ENCODE results near the gene AGPAT3. TPM values are rescaled to one million over a fixed set of nuclear protein-coding genes. Genes with fewer than 3 reads are reported as not detected.

Gene AGPAT3
- total and polyA plus RNA-seq, 7 experiments from 2014 or later = 11.4 to 121 (median 62.5) TPM

DNA sequence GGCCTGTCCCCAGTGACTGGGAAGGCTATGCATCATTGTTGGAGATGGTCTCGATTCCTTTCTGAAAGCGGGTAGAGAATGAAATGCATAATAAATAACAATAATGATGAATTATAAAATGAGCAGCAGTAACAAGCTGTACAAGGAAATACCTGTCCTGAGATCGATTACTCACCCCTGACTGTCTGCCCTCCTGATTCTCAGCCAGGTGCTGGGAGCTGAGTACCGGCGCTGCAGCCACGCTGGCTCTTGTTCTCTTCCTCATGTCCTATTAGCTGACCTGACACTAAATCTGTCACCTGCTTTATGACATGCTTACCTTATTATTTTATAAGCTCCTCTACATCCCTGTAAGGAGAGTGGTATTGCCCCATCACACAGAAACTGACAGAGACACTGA, 3.4 kb downstream of the AGPAT3 start:
- ChIA-PET POLR2A (interaction anchor here (1.0 kb wide), 1 partner anchor 20 kb away, joined by 3 read pairs; no protein-coding TSS in a partner anchor), CTCF (no interaction called here)
- peaks cover 36 to 70% (median 60%) of the 10 kb centered on the region in 7 donors for H3K4me1 Mint-ChIP-seq
- peaks cover 0 to 29% (median 9%) of the 10 kb centered on the region in 5 donors for H3K36me3 Mint-ChIP-seq
- no peak for ATAC-seq
- no peaks in the 10 kb centered on the region for H3K27me3 ChIP-seq (ENCODE audit: control insufficient read depth in 2 of 2, insufficient read depth in 2 of 2, low read length in 2 of 2)
- no peaks in the 10 kb centered on the region for H3K9me3 Mint-ChIP-seq
- H3K27ac Mint-ChIP-seq = peak overlapping the region in 6 of 9 donors; percentile 67 to 91 (median 86)
- no peaks in the 10 kb centered on the region for H3K9me3 ChIP-seq (ENCODE audit: control insufficient read depth in 2 of 3, low read length in 3 of 3)
- peaks cover 0 to 24% (median 0%) of the 10 kb centered on the region in 3 experiments for H3K36me3 ChIP-seq (ENCODE audit: control insufficient read depth in 2 of 3, insufficient read depth in 3 of 3, low read length in 3 of 3)
- H3K27ac ChIP-seq (ENCODE audit: low read depth, low read length) = no peak overlapping the region
- no peak overlapping the region for H3K4me3 ChIP-seq (ENCODE audit: low read length)
- intact Hi-C loops (cut with micrococcal nuclease) = loop anchor here (5.0 to 10.0 kb wide), 4 partner anchors 49 to 1056 kb away; partner anchors contain the start of genes ITGB2 (in 1 of the 2) and PKNOX1 (in 1 of the 2)
- peaks cover 0 to 1% (median 0%) of the 10 kb centered on the region in 5 donors for H3K27me3 Mint-ChIP-seq
- DNase-seq = no peak
- H3K4me3 Mint-ChIP-seq = peak overlapping the region in 4 of 10 donors; percentile 2 to 89 (median 83)
- peaks cover 18 to 22% of the 10 kb centered on the region in 2 donors for H3K4me1 ChIP-seq (ENCODE audit: control insufficient read depth in 2 of 2, insufficient read depth in 2 of 2, low read length in 2 of 2)

DNA sequence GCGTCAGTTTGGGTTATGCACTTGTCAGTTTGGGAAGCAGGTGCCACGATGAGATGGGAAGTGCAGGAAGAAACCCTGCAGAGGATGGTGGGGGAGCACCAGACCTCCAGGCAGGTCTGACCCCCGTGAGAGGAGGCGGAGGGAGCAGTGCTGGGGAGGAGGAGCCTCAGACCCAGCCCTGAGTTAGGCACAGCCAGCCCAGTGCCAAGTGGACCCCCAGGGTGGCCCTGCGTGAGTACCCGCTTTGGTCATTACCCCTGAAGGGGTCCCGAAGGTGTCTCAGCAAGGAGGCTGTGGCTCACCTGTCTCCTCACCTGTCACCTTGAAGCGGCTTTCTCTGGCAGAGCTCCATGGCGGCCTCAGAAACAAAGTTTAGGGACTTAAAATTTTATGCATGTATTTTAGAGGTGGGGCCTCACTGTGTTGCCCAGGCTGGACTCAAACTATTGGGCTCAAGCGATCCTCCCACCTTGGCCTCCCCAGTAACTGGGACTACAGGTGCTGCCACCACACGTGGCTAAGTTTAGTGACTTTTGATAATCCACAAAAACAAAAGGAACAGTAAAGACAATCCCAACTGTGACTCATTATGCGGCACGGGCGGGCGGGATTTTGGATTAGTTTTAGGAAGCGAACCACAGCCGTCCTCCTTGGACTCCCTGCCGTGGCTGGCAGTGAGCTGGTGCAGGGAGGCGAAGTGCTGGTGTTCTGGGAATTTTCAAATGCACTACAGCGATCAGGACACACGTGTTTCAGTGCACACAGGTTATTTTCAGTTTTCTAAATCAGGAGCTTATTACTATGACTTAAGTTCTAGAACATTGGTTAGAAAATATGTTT, 4.7 kb downstream of the AGPAT3 start:
- Histone ChIP-seq H3K27me3 (ENCODE audit: control insufficient read depth in 2 of 2, insufficient read depth in 2 of 2, low read length in 2 of 2) (no peaks in the 10 kb centered on the region), H3K4me3 (ENCODE audit: low read length) (no peak overlapping the region), H3K36me3 (ENCODE audit: control insufficient read depth in 2 of 3, insufficient read depth in 3 of 3, low read length in 3 of 3) (peaks cover 0 to 24% (median 0%) of the 10 kb centered on the region in 3 experiments), H3K4me1 (ENCODE audit: control insufficient read depth in 2 of 2, insufficient read depth in 2 of 2, low read length in 2 of 2) (peaks cover 18 to 30% of the 10 kb centered on the region in 2 donors), H3K27ac (ENCODE audit: low read depth, low read length) (no peak overlapping the region), H3K9me3 (ENCODE audit: control insufficient read depth in 2 of 3, low read length in 3 of 3) (no peaks in the 10 kb centered on the region)
- H3K9me3 Mint-ChIP-seq = peaks cover 0 to 2% (median 0%) of the 10 kb centered on the region in 11 donors
- intact Hi-C loops (cut with micrococcal nuclease) = loop anchor here (5.0 to 10.0 kb wide), 4 partner anchors 48 to 1055 kb away; partner anchors contain the start of genes ITGB2 (in 1 of the 2) and PKNOX1 (in 1 of the 2)
- peak overlapping the region in 4 of 9 donors; percentile 16 to 85 (median 50) for H3K27ac Mint-ChIP-seq
- peaks cover 39 to 83% (median 73%) of the 10 kb centered on the region in 7 donors for H3K4me1 Mint-ChIP-seq
- CTCF ChIA-PET = interaction anchor here (0.7 kb wide), 1 partner anchor 23 kb away, joined by 5 read pairs; no protein-coding TSS in a partner anchor
- H3K36me3 Mint-ChIP-seq = peaks cover 0 to 32% (median 13%) of the 10 kb centered on the region in 5 donors
- POLR2A ChIA-PET = no interaction called here
- H3K27me3 Mint-ChIP-seq = no peaks in the 10 kb centered on the region
- peak overlapping the region in 2 of 10 donors; percentile 0 to 11 for H3K4me3 Mint-ChIP-seq
- ATAC-seq = no peak
- no peak for DNase-seq

DNA sequence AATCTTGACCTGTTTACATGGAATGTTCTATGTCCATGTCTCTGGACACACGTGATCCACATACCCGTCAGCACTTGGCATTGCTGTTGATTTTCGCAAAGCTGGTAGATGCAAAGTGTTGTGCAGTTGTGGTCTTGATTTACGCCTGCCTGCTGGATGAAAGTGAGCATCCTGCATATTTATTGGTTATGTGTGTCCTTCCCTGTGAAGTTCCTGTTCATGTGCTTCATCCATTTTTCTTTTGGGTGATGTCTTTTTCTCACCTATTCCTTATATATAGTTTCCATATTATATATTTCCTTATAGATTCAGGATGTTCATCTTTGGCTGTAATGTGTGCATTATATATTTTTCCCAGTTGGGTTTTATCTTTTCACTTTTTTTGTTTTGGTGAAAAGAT, 6.5 kb downstream of the AGPAT3 start:
- Mint-ChIP-seq H3K4me3 (no peak overlapping the region), H3K27ac (peak overlapping the region in 4 of 9 donors; percentile 10 to 74 (median 20)), H3K9me3 (peaks cover 0 to 5% (median 0%) of the 10 kb centered on the region in 11 donors), H3K27me3 (no peaks in the 10 kb centered on the region), H3K36me3 (peaks cover 4 to 43% (median 19%) of the 10 kb centered on the region in 5 donors), H3K4me1 (peaks cover 46 to 87% (median 77%) of the 10 kb centered on the region in 7 donors)
- Histone ChIP-seq H3K9me3 (ENCODE audit: control insufficient read depth in 2 of 3, low read length in 3 of 3) (no peaks in the 10 kb centered on the region), H3K27ac (ENCODE audit: low read depth, low read length) (no peak overlapping the region), H3K36me3 (ENCODE audit: control insufficient read depth in 2 of 3, insufficient read depth in 3 of 3, low read length in 3 of 3) (peaks cover 0 to 21% (median 0%) of the 10 kb centered on the region in 3 experiments), H3K27me3 (ENCODE audit: control insufficient read depth in 2 of 2, insufficient read depth in 2 of 2, low read length in 2 of 2) (no peaks in the 10 kb centered on the region), H3K4me1 (ENCODE audit: control insufficient read depth in 2 of 2, insufficient read depth in 2 of 2, low read length in 2 of 2) (peaks cover 18 to 26% of the 10 kb centered on the region in 2 donors), H3K4me3 (ENCODE audit: low read length) (no peak overlapping the region)
- DNase-seq (no peak), ATAC-seq (no peak)
- POLR2A ChIA-PET = no interaction called here
- CTCF ChIA-PET = interaction anchor here (0.5 kb wide), 1 partner anchor 432 kb away, joined by 3 read pairs; no protein-coding TSS in a partner anchor
- intact Hi-C loops (cut with micrococcal nuclease) = no loop called here

- Mint-ChIP-seq H3K27me3 (no peaks in the 10 kb centered on the region), H3K27ac (peak overlapping the region in 2 of 9 donors; percentile 47 to 76), H3K36me3 (peaks cover 4 to 36% (median 19%) of the 10 kb centered on the region in 5 donors), H3K4me1 (peaks cover 39 to 77% (median 66%) of the 10 kb centered on the region in 7 donors), H3K4me3 (no peak overlapping the region), H3K9me3 (peaks cover 0 to 5% (median 0%) of the 10 kb centered on the region in 11 donors)
- intact Hi-C loops (cut with micrococcal nuclease) = no loop called here
- no peak overlapping the region for H3K4me3 ChIP-seq (ENCODE audit: low read length)
- peaks cover 8 to 14% of the 10 kb centered on the region in 2 donors for H3K4me1 ChIP-seq (ENCODE audit: control insufficient read depth in 2 of 2, insufficient read depth in 2 of 2, low read length in 2 of 2)
- peaks cover 0 to 21% (median 0%) of the 10 kb centered on the region in 3 experiments for H3K36me3 ChIP-seq (ENCODE audit: control insufficient read depth in 2 of 3, insufficient read depth in 3 of 3, low read length in 3 of 3)
- CTCF ChIA-PET = no interaction called here
- ATAC-seq (peak; percentile 44), DNase-seq (no peak)
- H3K27me3 ChIP-seq (ENCODE audit: control insufficient read depth in 2 of 2, insufficient read depth in 2 of 2, low read length in 2 of 2) = no peaks in the 10 kb centered on the region
- POLR2A ChIA-PET = no interaction called here
- H3K27ac ChIP-seq (ENCODE audit: low read depth, low read length) = no peak overlapping the region
- H3K9me3 ChIP-seq (ENCODE audit: control insufficient read depth in 2 of 3, low read length in 3 of 3) = no peaks in the 10 kb centered on the region
Measured at GRCh38 chr21:43872531-43873197, 7.6 kb downstream of the AGPAT3 start.

DNA sequence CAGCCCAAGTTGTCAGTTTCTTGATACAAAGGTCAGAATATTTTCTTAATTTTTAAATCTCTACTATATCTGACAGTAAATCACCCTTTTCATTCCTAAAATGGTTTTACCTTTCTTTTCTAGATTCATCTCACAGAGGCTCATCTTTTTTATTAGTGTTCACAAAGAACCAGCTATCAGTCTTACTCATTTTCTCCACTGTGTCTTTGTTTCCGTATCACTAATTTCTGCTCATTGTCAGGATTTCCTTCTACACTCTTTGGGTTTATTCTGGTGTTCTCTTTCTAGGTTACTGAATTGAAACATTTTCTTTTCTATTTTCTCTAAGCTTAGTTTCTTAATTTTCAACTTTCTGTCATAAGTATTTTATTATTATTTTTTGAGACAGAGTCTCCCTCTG, 8.7 kb downstream of the AGPAT3 start:
- peaks cover 41 to 73% (median 63%) of the 10 kb centered on the region in 7 donors for H3K4me1 Mint-ChIP-seq
- peaks cover 9 to 43% (median 24%) of the 10 kb centered on the region in 5 donors for H3K36me3 Mint-ChIP-seq
- Histone ChIP-seq H3K4me1 (ENCODE audit: control insufficient read depth in 2 of 2, insufficient read depth in 2 of 2, low read length in 2 of 2) (peaks cover 0 to 13% of the 10 kb centered on the region in 2 donors), H3K9me3 (ENCODE audit: control insufficient read depth in 2 of 3, low read length in 3 of 3) (no peaks in the 10 kb centered on the region), H3K27me3 (ENCODE audit: control insufficient read depth in 2 of 2, insufficient read depth in 2 of 2, low read length in 2 of 2) (no peaks in the 10 kb centered on the region), H3K36me3 (ENCODE audit: control insufficient read depth in 2 of 3, insufficient read depth in 3 of 3, low read length in 3 of 3) (peaks cover 0 to 23% (median 0%) of the 10 kb centered on the region in 3 experiments), H3K4me3 (ENCODE audit: low read length) (no peak overlapping the region), H3K27ac (ENCODE audit: low read depth, low read length) (no peak overlapping the region)
- CTCF ChIA-PET = no interaction called here
- no peak overlapping the region for H3K4me3 Mint-ChIP-seq
- POLR2A ChIA-PET = no interaction called here
- no peaks in the 10 kb centered on the region for H3K27me3 Mint-ChIP-seq
- peak overlapping the region in 2 of 9 donors; percentile 20 to 64 for H3K27ac Mint-ChIP-seq
- no peak for ATAC-seq
- intact Hi-C loops (cut with micrococcal nuclease) = no loop called here
- DNase-seq = no peak
- H3K9me3 Mint-ChIP-seq = peaks cover 0 to 5% (median 0%) of the 10 kb centered on the region in 11 donors
